ENCODE results near the gene NEO1.

The NEO1 gene

GRCh38 chr15:73317651-73318462, 265.6 kb downstream of the NEO1 start:
- no peak for DNase-seq

- DNase-seq = no peak
Measured at GRCh38 chr15:73318463-73319351, 266.4 kb downstream of the NEO1 start.

DNA sequence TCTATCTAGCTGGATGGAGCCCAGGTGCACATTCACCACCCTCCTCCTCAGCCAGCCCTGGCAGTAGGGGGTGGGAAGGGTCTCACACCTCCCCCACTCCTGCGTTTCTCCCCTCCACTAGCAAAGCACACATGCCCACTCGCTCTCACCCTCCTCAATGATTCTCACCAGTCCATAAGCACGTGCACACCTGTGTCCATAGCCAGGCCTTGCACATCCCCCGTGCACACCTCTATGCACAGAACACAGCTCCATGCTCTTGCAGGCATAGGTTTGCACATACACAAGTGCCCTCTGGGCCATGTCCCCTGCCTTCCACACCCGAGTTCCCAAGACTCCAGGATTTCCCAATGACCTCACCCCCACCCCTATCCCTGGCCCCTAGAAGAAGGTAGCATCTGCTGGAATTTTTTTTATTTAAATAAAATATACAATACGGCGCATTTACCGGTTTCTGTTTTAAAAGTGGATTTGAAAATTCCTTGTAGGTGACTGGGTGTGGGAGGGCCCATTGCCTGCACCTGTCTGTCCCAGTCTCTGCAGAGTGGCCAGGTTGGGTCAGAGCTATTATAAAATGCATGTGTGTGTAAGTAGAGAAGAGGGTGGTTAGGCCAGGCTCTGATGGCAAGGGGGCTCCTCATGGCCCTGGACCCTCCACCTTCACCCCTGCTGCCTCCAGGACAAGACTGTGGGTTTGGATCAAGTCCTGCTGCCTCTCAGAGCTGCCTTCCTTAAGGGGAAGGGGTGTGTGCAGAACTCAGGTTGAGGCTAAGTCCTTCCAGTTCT, 267.4 kb downstream of the NEO1 start:
- no peak for DNase-seq

GRCh38 chr15:73320619-73321180, 268.4 kb downstream of the NEO1 start:
- no peak for DNase-seq

GRCh38 chr15:73321496-73322450, 269.5 kb downstream of the NEO1 start:
- no peak for DNase-seq

- DNase-seq = no peak
Measured at GRCh38 chr15:73322665-73323373, 270.6 kb downstream of the NEO1 start.

DNA sequence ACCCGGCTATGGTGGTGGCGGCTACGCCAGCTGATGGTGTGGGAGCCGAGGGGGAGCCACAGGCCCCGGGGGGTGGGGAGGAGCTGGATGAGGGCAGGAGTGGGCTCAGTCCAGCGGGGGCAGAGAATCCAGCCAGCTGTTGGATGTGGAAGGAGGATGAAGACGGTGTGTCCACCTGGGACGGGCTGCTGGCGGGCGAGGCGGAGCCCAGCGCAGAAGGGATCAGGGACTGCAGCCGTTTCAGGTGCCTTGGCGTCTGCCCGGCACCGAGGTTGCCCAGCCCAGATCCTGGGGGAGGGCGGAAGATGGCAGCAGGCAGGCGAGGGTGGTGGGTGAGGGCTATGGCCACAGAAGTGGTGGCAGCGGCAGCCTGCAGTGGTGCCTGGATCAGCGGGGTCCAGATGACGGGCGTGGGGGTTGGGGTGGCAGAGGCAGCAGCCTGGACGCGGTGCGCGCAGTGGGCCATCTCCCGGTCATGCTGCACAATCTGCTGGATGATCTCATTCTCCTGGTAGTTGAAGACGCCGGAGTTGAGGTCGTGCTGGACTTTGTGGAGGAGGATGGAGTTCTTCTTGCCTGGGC, 271.2 kb downstream of the NEO1 start:
- DNase-seq = no peak

DNA sequence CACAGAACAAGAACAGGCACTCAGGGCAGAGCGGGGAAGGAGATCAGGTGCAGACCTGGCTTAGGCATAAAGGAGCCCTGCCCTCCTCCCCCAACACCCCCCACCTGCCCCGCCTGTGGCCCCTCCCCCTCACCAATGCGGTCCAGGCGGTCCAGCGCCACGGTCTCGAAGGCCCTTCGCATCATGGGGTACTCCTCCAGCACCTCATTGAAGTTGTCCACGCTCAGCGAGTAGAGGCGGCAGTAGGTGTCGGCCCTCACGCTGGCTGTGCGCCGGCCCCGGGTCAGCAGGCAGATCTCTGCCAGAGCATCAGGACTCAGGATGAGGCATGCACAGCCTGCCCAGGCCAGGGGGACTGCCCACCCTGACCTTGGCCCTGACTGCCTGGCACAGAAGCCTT, 271.7 kb downstream of the NEO1 start:
- DNase-seq = no peak

DNA sequence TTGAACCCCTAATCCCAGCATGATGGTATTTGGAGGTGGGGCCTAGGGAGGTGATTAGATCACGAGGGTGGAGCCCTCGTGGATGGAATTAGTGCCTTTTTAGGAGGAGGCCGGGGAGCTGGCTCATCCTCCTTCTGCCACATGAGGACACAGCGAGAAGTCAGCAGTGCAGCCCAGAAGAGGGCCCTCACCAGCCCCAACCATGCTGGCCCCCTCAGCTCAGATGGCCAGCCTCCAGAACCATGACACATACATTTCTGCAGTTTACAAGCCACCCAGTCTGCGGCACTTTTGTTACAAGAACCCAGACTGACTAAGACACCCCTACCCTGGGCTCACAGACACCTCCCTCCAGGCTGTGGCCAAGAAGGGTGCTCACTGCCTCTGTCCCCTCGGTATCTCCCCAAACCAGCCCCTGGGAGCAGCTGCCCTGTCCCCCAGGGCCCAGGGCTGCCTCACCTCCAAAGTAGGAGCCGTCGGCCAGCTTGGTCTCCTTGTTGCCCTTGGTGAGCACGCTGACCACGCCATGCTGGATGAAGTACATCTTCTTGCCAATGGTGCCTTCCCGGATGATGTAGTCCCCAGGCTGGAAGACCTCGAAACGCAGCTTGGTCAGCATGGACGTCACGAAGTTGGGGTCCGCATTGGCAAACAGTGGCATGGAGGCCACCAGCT, 272.4 kb downstream of the NEO1 start:
- DNase-seq = no peak

DNA sequence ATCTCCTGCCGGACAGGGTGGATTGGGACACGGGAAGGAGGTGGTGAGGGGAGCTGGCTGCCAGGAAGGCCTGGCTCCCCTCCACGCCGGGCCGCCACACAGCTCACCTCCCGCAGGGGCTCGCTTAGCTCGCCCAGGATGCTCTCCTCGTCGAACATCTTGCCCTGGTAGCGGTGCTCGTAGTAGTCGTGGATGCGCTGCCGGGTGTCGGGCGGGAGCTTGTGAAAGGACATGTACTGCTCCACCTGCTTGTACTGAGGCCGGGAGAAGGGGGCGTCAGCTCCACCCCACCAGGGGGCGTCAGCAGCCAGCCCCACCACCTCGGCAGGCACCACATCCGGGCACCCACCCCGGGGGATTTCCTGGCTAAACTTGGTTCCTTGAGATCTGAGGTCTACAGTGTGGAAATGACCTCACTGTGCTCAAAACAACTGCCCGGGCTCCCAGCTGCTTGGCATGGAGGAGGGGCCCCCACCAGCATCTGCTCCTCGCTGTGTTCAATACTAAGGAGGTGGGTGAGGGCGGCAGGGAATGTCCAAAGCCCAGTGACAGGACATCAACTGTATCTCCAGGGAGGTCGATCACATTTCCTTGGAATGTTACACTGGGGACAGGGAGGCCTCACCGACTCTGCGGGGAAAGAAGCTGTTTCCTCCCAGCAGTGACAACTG, 273.1 kb downstream of the NEO1 start:
- no peak for DNase-seq

GRCh38 chr15:73326157-73326556, 273.9 kb downstream of the NEO1 start:
- DNase-seq = no peak

- no peak for DNase-seq
Measured at GRCh38 chr15:73328149-73328820, 276.0 kb downstream of the NEO1 start.

DNA sequence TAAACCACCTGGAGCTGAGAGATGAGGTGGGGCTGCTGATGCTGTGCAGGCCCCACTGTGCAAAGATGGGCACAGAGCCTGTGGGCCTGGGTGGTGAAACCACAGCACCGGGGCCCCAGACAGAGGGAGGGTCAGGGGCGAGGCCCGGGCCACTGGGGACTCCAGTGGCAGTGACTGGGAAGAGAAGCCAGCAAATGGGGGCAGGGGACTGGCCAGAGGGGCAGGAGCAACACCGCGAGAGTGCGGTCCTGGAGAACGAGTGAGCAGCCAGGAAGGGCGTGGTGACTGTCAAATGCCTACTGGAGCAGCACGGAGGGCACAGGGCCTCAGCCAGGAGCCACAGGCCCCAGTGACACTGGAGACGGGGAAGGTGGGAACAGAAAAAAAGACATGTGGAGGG, 276.7 kb downstream of the NEO1 start:
- no peak for DNase-seq

DNA sequence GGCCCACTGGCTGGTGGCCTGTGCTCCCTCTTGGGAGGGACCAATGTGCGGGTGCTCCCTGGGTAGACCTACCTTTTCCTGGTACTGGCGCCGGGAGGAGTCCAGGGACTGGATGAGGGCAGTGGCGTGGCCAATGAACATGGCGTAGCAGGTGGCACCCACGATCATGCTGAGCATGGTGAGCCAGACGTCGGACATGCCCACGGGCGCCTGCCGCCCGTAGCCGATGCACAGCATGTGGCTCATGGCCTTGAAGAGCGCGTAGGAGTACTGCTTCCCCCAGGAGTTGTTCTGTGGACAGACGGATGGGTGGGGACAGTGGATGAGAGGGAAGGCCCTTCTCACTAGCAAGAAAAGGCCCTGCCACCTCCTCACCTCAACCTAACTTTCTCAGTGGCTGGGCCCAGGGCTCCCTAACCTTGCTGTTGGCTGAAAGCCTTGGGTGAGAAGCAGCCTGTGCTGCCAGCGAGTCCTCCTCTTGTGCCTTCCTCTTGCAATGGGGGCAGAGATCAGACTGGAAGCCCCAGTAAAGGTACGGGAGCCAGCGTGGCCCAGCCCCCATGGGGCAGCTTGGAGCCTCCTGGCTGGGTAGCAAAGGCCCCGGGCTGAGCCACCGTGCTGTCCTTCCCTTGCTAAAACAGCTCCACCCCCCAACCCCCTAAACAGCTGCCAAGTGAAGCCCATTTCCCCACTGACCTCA, 277.4 kb downstream of the NEO1 start:
- DNase-seq = no peak

DNA sequence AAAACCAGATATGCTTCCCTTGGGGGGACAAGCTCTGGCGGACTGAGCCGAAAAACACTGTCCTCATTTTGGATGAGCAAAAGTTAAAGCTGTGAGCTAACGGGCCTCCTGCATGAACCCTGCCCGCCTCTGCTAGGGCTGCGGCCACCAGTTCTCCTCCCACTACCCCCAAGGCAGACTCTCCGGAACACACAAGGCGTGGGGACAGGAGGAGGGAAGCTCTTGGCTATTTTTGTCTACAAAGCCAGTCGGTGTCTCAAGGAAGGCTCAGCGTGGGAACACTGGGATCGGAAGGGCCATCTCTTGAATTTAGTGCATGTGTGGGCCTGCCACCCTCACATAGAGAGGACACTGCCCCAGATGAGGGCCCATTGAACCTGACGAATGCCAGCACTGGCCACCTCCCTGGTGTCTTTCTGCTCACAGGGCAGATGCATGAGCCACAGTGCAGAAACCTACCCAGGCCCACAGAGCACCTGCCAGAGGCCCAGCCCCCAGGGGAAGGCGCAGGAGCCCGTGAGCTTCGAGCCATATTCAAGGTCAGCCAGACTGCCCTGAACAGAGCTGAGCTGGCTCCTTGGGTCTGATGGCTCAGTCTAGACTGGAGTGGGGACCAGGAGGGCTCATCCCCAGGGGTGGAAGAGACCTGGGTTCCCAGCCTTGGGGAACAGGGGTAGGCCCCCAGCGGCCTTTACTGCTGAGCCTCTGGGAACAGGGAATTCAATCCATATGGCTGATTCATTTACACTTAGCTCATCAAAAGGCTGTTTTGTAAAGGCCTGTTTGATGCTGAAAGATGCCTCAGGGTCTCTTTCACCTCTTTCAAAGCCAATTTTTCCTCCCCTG, 278.2 kb downstream of the NEO1 start:
- DNase-seq = no peak

GRCh38 chr15:73331501-73331900, 279.2 kb downstream of the NEO1 start:
- DNase-seq = no peak
